OCI-LY1 (cell line): ENCODE measurements around the gene NAGLU.
A peak's percentile ranks its signal among the peaks of the same experiment; 100 is the strongest.
"Not testable (repeated sequence)": the region's sequence is repeated elsewhere in the genome, so short reads cannot be mapped to it uniquely, and the experiment has no call there.

Experiments
- H2AFZ ChIP-seq: fragments of 200-600 bp; sonication (generic), shearing (Covaris generic); 2 replicates; pipeline ENCODE4 v1.6.0; 2014; ENCODE audit warnings: antibody characterized with exemption, mild to moderate bottlenecking, low read length
- H3F3A ChIP-seq: fragments of 200-600 bp; sonication (generic), shearing (Covaris generic); 2 replicates; pipeline ENCODE4 v1.6.0; 2014; ENCODE audit warnings: mild to moderate bottlenecking, antibody characterized with exemption, low read length, moderate library complexity; ENCODE audit not compliant: insufficient read depth
- H3K27ac ChIP-seq: fragments of 200-600 bp; sonication (generic); 2 replicates; pipeline ENCODE4 v1.5.1; 2014; ENCODE audit warnings: low read length, mixed run types, mild to moderate bottlenecking, low read depth; ENCODE audit not compliant: poor library complexity, severe bottlenecking
- H3K27me3 ChIP-seq: fragments of 200-600 bp; sonication (generic); 2 replicates; pipeline ENCODE4 v1.6.0; 2014; ENCODE audit warnings: antibody characterized with exemption, mild to moderate bottlenecking, low read length, moderate library complexity; ENCODE audit not compliant: insufficient read depth
- H3K36me3 ChIP-seq: fragments of 200-600 bp; sonication (generic); 2 replicates; pipeline ENCODE4 v1.6.1; 2014; ENCODE audit warnings: mild to moderate bottlenecking, antibody characterized with exemption, low read length, moderate library complexity, mixed read lengths; ENCODE audit not compliant: insufficient read depth
- H3K4me1 ChIP-seq: fragments of 200-600 bp; sonication (generic); 2 replicates; pipeline ENCODE4 v1.5.1; 2014; ENCODE audit warnings: mild to moderate bottlenecking, low read length, moderate library complexity; ENCODE audit not compliant: insufficient read depth, severe bottlenecking
- H3K4me2 ChIP-seq: fragments of 200-600 bp; sonication (generic), shearing (Covaris generic); 2 replicates; pipeline ENCODE4 v1.6.1; 2014; ENCODE audit warnings: low read length
- H3K4me3 ChIP-seq: fragments of 200-600 bp; sonication (generic); 2 replicates; pipeline ENCODE4 v1.5.1; 2014; ENCODE audit warnings: low read length, low read depth, mild to moderate bottlenecking, mixed read lengths; ENCODE audit not compliant: poor library complexity, severe bottlenecking
- H3K79me2 ChIP-seq: fragments of 200-600 bp; shearing (Covaris generic); 2 replicates; pipeline ENCODE4 v1.6.1; 2016; ENCODE audit warnings: mixed run types, low read length, mixed read lengths; ENCODE audit not compliant: insufficient read depth
- H3K9ac ChIP-seq: fragments of 200-600 bp; sonication (generic), shearing (Covaris generic); 2 replicates; pipeline ENCODE4 v1.6.1; 2014; ENCODE audit warnings: mild to moderate bottlenecking, low read length, mixed read lengths
- H3K9me2 ChIP-seq: fragments of 200-600 bp; sonication (generic), shearing (Covaris generic); 2 replicates; pipeline ENCODE4 v1.6.1; 2014; ENCODE audit warnings: low read depth, mild to moderate bottlenecking, low read length, mixed read lengths
- H3K9me3 ChIP-seq: fragments of 200-600 bp; shearing (Covaris generic); 2 replicates; pipeline ENCODE4 v1.6.1; 2014; ENCODE audit warnings: low read length, mixed read lengths
- H4K20me1 ChIP-seq: fragments of 200-600 bp; sonication (generic), shearing (Covaris generic); 2 replicates; pipeline ENCODE4 v1.6.0; 2016; ENCODE audit warnings: mild to moderate bottlenecking, low read length; ENCODE audit not compliant: insufficient read depth
- EZH2 ChIP-seq: fragments of 200-600 bp; sonication (generic), shearing (Covaris generic); IDR thresholded peaks from 2 replicates; pipeline ENCODE4 v1.8.0; 2017; ENCODE audit warnings: borderline replicate concordance, mixed run types, mild to moderate bottlenecking, antibody characterized with exemption, low read length, moderate library complexity, mixed read lengths
- TF ChIP-seq, protein P1 (sequence below): fragments of 200-600 bp; sonication (generic), shearing (Covaris generic); IDR thresholded peaks from 2 replicates; pipeline ENCODE4 v1.5.1; 2017; ENCODE audit warnings: mild to moderate bottlenecking, antibody characterized with exemption, low read length, moderate library complexity, mixed read lengths

The NAGLU gene

GRCh38 chr17:42537156-42537805, 1.2 kb downstream of the NAGLU start:
- no peaks in the 10 kb centered on the region for H3K27me3 ChIP-seq

DNA sequence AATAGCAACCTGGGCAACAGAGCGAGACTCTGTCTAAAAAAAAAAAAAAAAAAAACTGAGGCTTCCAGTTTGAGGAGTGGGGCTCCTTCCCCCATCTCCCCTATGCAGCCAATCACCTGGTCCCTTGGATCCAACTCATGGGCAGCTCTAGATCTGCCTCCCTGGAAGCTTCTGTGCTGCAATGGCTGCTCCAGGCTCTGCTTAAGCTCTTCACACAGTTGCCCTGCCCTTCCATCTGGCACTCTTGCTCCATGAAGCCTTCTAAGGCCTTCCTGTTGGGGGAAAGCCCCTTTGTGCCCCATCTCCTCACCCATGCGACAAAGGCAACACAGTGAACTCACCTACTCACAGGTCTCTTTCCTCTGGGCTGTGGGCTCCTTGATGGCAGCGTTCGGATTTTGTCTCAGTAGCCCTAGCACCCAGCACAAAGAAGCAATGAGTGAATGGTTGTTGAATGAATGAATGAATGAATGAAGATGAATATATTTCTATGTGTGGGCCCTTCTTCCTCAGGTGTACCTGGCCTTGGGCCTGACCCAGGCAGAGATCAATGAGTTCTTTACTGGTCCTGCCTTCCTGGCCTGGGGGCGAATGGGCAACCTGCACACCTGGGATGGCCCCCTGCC, 1.9 kb downstream of the NAGLU start:
- Histone ChIP-seq H3K27ac (no peak overlapping the region), H2AFZ (no peak overlapping the region), H3K4me2 (no peak overlapping the region), H3K9ac (no peak overlapping the region), H3K4me3 (no peak overlapping the region), H3K4me1 (peaks cover 21% of the 10 kb centered on the region), H3F3A (no peaks in the 10 kb centered on the region), H3K27me3 (no peaks in the 10 kb centered on the region), H4K20me1 (no peaks in the 10 kb centered on the region), H3K36me3 (peaks cover 20% of the 10 kb centered on the region), H3K79me2 (no peaks in the 10 kb centered on the region), H3K9me3 (no peaks in the 10 kb centered on the region), H3K9me2 (no peaks in the 10 kb centered on the region)
- TF ChIP-seq, protein P1, sequence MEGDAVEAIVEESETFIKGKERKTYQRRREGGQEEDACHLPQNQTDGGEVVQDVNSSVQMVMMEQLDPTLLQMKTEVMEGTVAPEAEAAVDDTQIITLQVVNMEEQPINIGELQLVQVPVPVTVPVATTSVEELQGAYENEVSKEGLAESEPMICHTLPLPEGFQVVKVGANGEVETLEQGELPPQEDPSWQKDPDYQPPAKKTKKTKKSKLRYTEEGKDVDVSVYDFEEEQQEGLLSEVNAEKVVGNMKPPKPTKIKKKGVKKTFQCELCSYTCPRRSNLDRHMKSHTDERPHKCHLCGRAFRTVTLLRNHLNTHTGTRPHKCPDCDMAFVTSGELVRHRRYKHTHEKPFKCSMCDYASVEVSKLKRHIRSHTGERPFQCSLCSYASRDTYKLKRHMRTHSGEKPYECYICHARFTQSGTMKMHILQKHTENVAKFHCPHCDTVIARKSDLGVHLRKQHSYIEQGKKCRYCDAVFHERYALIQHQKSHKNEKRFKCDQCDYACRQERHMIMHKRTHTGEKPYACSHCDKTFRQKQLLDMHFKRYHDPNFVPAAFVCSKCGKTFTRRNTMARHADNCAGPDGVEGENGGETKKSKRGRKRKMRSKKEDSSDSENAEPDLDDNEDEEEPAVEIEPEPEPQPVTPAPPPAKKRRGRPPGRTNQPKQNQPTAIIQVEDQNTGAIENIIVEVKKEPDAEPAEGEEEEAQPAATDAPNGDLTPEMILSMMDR: no peak
- TF ChIP-seq EZH2: no peak

More at GRCh38 chr17:42537156-42537805, 1.2 kb downstream of the NAGLU start:
- no peaks in the 10 kb centered on the region for H3F3A ChIP-seq
- H3K27ac ChIP-seq: peak overlapping the region; percentile 65
- no peaks in the 10 kb centered on the region for H4K20me1 ChIP-seq
- peak overlapping the region; percentile 82 for H3K4me2 ChIP-seq
- H3K9me3 ChIP-seq: no peaks in the 10 kb centered on the region
- H3K4me1 ChIP-seq: peaks cover 21% of the 10 kb centered on the region
- no peak for TF ChIP-seq EZH2
- TF ChIP-seq, protein P1: no peak
- no peaks in the 10 kb centered on the region for H3K79me2 ChIP-seq
- H2AFZ ChIP-seq: no peak overlapping the region
- peak overlapping the region; percentile 63 for H3K9ac ChIP-seq
- H3K36me3 ChIP-seq: peaks cover 16% of the 10 kb centered on the region
- peak overlapping the region; percentile 70 for H3K4me3 ChIP-seq
- H3K9me2 ChIP-seq: no peaks in the 10 kb centered on the region

DNA sequence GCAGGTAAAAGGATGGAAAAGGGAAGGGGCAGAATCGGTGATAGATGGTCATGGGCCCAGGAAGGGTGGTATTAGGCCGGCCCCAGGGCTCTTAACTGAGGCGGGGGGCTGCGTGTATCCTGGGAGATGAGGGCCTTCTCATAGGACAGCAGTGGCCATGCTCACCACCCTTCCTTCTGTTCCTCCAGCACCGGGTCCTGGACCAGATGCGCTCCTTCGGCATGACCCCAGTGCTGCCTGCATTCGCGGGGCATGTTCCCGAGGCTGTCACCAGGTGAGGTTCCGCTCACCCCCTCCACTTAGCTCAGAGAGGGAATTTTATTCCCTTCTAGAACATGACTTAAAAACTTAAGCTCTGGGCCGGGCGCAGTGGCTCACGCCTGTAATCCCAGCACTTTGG, 2.4 kb downstream of the NAGLU start:
- no peak overlapping the region for H2AFZ ChIP-seq
- no peaks in the 10 kb centered on the region for H3K9me2 ChIP-seq
- no peaks in the 10 kb centered on the region for H3K27me3 ChIP-seq
- H4K20me1 ChIP-seq: no peaks in the 10 kb centered on the region
- no peak overlapping the region for H3K27ac ChIP-seq
- H3K4me2 ChIP-seq: no peak overlapping the region
- peaks cover 25% of the 10 kb centered on the region for H3K36me3 ChIP-seq
- H3K4me3 ChIP-seq: no peak overlapping the region
- no peaks in the 10 kb centered on the region for H3F3A ChIP-seq
- H3K9ac ChIP-seq: no peak overlapping the region
- TF ChIP-seq EZH2: no peak
- TF ChIP-seq, protein P1: no peak
- no peaks in the 10 kb centered on the region for H3K79me2 ChIP-seq
- no peaks in the 10 kb centered on the region for H3K9me3 ChIP-seq
- H3K4me1 ChIP-seq: peaks cover 21% of the 10 kb centered on the region

DNA sequence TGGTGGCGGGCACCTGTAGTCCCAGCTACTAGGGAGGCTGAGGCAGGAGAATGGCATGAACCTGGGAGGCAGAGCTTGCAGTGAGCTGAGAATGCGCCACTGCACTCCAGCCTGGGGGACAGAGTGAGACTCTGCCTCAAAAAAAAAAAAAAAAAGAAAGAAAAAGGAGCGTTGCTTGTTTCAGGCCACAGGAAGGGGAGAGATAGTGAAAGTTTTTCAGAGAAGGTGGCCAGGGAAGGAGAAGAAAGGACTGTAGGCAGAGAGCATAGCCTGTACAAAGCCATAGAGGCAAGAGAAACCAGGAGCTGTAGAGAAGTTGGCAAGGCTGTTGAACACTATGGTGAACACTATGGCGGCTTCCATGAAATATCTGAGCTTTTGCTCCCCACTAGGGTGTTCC, 4.5 kb downstream of the NAGLU start:
- not testable (repeated sequence) for H3K9ac ChIP-seq, H3F3A ChIP-seq, H3K9me3 ChIP-seq, H3K4me3 ChIP-seq, H3K27ac ChIP-seq, H3K9me2 ChIP-seq, H3K27me3 ChIP-seq, H3K4me2 ChIP-seq, H3K79me2 ChIP-seq, H4K20me1 ChIP-seq, H2AFZ ChIP-seq
- Histone ChIP-seq H3K4me1 (peaks cover 13% of the 10 kb centered on the region), H3K36me3 (peaks cover 33% of the 10 kb centered on the region)
